Ishikawa (cell line): ENCODE results near the gene LRRC3B.

Experiments used
- CEBPB ChIP-seq: IDR thresholded peaks from 2 replicates; pipeline ENCODE4 v1.6.1; 2012
- CREB1 ChIP-seq: IDR thresholded peaks from 2 replicates; pipeline ENCODE4 v1.6.1; 2012; ENCODE audit warnings: low read depth
- EGR1 ChIP-seq: IDR thresholded peaks from 2 replicates; pipeline ENCODE4 v1.6.1; 2012
- EP300 ChIP-seq: IDR thresholded peaks from 2 replicates; pipeline ENCODE4 v1.6.1; 2012; ENCODE audit warnings: borderline replicate concordance
- FOXM1 ChIP-seq: IDR thresholded peaks from 2 replicates; pipeline ENCODE4 v1.6.1; 2012; ENCODE audit warnings: low read depth, borderline replicate concordance
- MAX ChIP-seq: IDR thresholded peaks from 2 replicates; pipeline ENCODE4 v1.6.1; 2012
- NFIC ChIP-seq: IDR thresholded peaks from 2 replicates; pipeline ENCODE4 v1.6.1; 2012
- RAD21 ChIP-seq: IDR thresholded peaks from 2 replicates; pipeline ENCODE4 v1.6.1; 2012; ENCODE audit warnings: low read depth
- REST ChIP-seq: IDR thresholded peaks from 2 replicates; pipeline ENCODE4 v1.6.1; 2012; ENCODE audit warnings: low read depth, mild to moderate bottlenecking
- TAF1 ChIP-seq: IDR thresholded peaks from 2 replicates; pipeline ENCODE4 v1.6.1; 2012; ENCODE audit warnings: low read depth, mild to moderate bottlenecking
- TCF12 ChIP-seq: IDR thresholded peaks from 2 replicates; pipeline ENCODE4 v1.6.1; 2012; ENCODE audit warnings: low read depth
- TEAD4 ChIP-seq: IDR thresholded peaks from 2 replicates; pipeline ENCODE4 v1.6.1; 2012
- USF1 ChIP-seq: IDR thresholded peaks from 2 replicates; pipeline ENCODE4 v1.6.1; 2012
- YY1 ChIP-seq: IDR thresholded peaks from 2 replicates; pipeline ENCODE4 v1.6.1; 2012; ENCODE audit warnings: low read depth
- ZBTB7A ChIP-seq: IDR thresholded peaks from 2 replicates; pipeline ENCODE4 v1.6.1; 2012; ENCODE audit warnings: low read depth

LRRC3B gene

GRCh38 chr3:26588931-26589330 lies 33.6 kb upstream of the LRRC3B start:
- TF ChIP-seq TCF12 (no peak), TAF1 (no peak), FOXM1 (no peak), ZBTB7A (no peak), MAX (no peak), EP300 (no peak), YY1 (no peak), EGR1 (no peak), CREB1 (no peak), USF1 (no peak), TEAD4 (no peak), RAD21 (no peak), NFIC (no peak), REST (no peak), CEBPB (no peak)

GRCh38 chr3:26589678-26590077 lies 32.9 kb upstream of the LRRC3B start:
- no peak for TF ChIP-seq EGR1
- no peak for TF ChIP-seq NFIC
- TF ChIP-seq TAF1: no peak
- TF ChIP-seq REST: no peak
- no peak for TF ChIP-seq YY1
- TF ChIP-seq EP300: no peak

- no peak for TF ChIP-seq REST
- TF ChIP-seq MAX: no peak
- TF ChIP-seq EGR1: no peak
- TF ChIP-seq YY1: no peak
- no peak for TF ChIP-seq TAF1
- no peak for TF ChIP-seq USF1
- no peak for TF ChIP-seq CREB1
- no peak for TF ChIP-seq TCF12
- TF ChIP-seq FOXM1: no peak
- no peak for TF ChIP-seq TEAD4
- no peak for TF ChIP-seq EP300
- no peak for TF ChIP-seq NFIC
- TF ChIP-seq ZBTB7A: no peak
- TF ChIP-seq CEBPB: no peak
- TF ChIP-seq RAD21: no peak
Observed at GRCh38 chr3:26590919-26591484, 31.6 kb upstream of the LRRC3B start.

GRCh38 chr3:26591926-26592325 lies 30.6 kb upstream of the LRRC3B start:
- no peak for TF ChIP-seq CREB1

GRCh38 chr3:26592451-26592850 lies 30.1 kb upstream of the LRRC3B start:
- TF ChIP-seq EP300: no peak
- no peak for TF ChIP-seq USF1
- no peak for TF ChIP-seq TCF12
- no peak for TF ChIP-seq MAX
- no peak for TF ChIP-seq CEBPB
- no peak for TF ChIP-seq ZBTB7A
- no peak for TF ChIP-seq YY1
- no peak for TF ChIP-seq CREB1
- TF ChIP-seq NFIC: no peak
- no peak for TF ChIP-seq EGR1
- no peak for TF ChIP-seq TAF1
- TF ChIP-seq TEAD4: no peak
- no peak for TF ChIP-seq RAD21
- no peak for TF ChIP-seq FOXM1
- TF ChIP-seq REST: no peak
